Activated CD4-positive, alpha-beta T cell treated with anti-CD3 and anti-CD28 coated beads, Interleukin-2, amount 50 U/mL, for 1 hour (primary cell): ENCODE results near the gene SUPT3H.

Source experiments
- DNase-seq: peaks from one replicate; pipeline ENCODE4 v3.0.0-alpha.2; 2020

The SUPT3H gene

GRCh38 chr6:44983467-44984365 lies 394.0 kb downstream of the SUPT3H start:
- DNase-seq = no peak

GRCh38 chr6:44980841-44981240 lies 396.9 kb downstream of the SUPT3H start:
- no peak for DNase-seq

- no peak for DNase-seq
Measured at GRCh38 chr6:44976677-44977641, 400.8 kb downstream of the SUPT3H start.

- no peak for DNase-seq
Measured at GRCh38 chr6:44974511-44974910, 403.2 kb downstream of the SUPT3H start.

DNA sequence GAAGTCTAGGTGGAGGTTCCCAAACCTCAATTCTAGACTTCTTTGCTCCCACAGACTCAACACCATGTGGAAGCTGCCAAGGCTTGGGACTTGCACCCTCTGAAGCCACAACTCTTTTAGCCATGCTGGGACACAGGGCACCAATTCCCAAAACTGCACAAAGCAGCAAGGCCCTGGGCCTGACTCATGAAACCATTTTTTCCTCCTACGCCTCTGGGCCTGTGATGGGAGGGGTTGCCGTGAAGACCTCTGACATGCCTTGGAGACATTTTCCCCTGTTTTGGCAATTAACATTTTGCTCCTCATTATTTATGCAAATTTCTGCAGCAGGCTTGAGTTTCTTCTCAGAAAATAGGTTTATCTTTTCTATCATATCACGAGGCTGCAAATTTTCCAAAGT lies 405.0 kb downstream of the SUPT3H start:
- no peak for DNase-seq

DNA sequence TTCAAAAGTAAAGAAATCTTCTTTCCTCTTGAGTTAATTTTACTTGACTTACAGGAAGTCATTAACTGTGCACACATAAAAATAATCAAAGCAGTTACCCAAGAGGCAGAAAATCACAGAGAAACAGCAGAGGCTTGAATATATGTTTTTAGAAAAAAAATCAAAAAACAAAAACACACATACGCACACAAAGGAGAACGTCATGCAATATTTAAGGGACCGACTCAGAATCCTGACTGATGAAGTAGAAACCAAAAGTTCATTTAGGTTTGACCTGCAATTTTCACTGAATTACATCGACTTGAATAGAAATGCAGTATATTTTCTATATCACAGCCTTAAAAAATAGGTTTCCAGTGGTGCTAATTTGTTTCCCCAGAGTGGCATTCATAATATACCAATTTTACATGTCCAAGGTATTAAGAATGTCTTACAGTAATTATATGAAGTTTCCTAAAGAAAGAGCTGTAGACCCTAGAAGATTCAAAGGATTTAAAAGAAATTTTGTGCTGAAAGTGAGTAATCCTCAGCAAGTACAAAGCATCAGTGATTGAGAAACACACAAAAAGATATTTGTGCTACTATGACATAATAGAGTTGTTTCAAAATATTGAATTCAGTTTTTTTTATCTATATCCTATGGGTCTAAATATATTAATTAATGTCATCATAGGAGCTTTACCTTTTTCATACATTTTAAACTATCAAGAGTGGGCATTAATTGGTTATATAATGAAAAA lies 408.1 kb downstream of the SUPT3H start:
- no peak for DNase-seq

GRCh38 chr6:44967481-44967880 lies 410.3 kb downstream of the SUPT3H start:
- no peak for DNase-seq

GRCh38 chr6:44966449-44967092 lies 411.2 kb downstream of the SUPT3H start:
- DNase-seq = no peak

GRCh38 chr6:44965708-44966107 lies 412.0 kb downstream of the SUPT3H start:
- no peak for DNase-seq

- no peak for DNase-seq
Measured at GRCh38 chr6:44960898-44961297, 416.8 kb downstream of the SUPT3H start.

DNA sequence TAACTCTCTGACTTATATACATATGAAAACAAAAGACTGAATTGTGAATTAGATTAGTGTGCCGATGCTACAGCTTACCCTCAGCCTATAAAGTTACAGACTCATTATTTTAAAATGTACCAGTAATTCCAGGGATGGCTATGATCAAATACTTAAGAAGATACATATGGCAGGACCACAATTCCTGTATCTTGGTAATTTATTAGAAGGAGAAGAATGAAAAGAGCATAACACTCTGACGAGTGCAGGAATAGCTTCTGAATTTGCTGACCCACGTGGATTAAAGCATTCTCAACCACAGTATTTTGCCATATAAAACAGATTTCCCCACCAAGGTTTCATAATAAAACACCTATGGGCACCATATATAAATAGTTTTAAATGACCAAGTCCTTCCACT lies 418.1 kb downstream of the SUPT3H start:
- no peak for DNase-seq

- DNase-seq = no peak
Measured at GRCh38 chr6:44957156-44957555, 420.6 kb downstream of the SUPT3H start.

- DNase-seq = no peak
Measured at GRCh38 chr6:44956396-44956795, 421.3 kb downstream of the SUPT3H start.

DNA sequence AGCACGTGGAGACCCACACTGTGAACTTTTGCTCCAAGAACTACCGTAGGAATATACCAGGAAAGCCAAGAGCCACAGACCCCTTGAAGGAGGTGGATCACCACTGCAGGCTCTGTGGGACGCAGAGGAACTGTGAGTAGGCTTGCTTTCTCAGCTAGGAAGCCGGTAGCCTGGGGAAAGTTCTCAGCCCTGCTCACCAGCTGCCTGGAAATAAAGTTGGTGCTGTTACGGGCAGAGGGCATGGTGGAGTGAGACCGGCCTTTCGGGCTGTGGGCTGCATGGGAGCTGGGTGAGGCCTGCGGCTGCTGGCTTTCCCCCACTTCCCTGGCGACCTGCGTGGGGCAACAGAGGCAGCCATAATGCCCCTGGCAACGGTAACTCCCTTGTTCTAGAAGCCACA lies 422.6 kb downstream of the SUPT3H start:
- no peak for DNase-seq

DNA sequence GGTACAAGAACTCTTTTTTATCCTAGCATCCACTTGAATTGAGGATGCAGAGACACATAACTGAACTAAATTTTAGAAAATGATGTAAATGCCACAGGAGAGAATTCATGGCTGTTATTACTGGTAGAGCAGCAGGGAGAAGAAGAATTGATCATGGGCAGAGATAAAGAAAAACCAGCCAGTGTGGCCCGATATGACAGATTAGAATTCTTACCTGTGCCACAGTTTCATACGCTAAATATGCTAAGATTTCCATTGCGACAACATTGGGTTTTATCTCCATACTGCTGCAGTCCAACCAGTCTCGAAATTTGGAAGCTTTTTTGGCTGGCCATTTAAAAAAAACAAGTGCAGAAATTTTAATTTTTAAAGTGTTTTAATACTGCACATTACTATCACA lies 423.5 kb downstream of the SUPT3H start:
- DNase-seq = no peak

DNA sequence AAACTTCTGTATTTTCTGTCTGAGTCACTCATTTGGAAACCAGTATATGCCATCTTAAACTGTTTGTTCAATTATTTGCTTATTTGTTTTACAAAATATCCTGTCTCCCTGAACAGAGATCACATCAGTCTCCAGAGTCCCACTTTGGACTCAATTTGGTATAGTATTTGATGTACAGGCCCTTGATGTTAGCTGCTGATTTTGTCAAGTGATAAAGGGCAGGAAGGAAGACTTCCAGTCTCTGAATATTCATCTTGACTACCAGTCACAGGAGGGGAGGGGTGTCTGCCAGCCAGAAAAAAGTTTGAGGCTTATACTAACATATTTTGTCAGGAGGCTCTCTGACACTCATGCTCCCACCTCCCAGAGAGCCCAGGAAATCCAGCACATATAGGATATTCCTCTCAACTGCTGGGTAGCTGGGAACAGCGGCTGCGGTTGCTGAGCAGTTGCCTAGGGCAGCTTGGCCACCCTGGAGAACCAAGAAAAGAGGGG lies 426.4 kb downstream of the SUPT3H start:
- DNase-seq = no peak

GRCh38 chr6:44949596-44950201 lies 428.0 kb downstream of the SUPT3H start:
- no peak for DNase-seq

DNA sequence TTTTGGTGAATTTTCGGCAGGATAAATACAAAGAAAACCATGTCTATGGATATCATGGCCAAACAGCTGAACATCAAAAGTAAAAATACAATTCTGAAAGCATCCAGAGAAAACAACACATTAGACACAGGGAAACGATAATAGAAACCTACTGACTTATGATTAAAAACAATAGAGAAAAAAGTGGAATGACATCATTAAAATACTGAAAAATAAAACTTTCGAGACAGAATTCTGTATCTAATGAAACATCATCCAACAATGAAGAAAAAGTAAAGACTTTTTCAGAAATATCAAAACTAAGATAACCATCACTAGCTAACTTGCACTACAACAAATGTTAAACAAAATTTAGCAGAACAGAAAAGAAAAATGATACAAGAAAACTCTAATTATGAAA lies 434.2 kb downstream of the SUPT3H start:
- DNase-seq = no peak

DNA sequence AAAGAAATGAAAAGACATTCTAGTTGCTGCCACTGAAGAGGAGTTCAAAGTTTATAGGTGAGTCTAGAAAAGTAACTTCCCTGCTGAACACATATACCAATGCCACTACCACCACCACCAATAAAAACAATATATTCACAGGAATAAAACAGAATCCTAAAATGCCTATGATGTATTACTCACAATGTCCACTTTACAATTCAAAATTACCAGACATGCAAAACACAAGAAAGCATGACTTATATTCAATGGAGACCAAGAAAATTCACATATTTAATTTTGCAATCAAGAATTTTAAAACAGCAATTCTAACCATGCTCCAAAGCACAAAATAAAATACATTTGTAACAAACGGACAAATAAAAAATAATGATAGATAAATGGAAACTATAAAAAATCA lies 434.9 kb downstream of the SUPT3H start:
- DNase-seq = no peak

- DNase-seq = no peak
Measured at GRCh38 chr6:44942201-44942600, 435.5 kb downstream of the SUPT3H start.

DNA sequence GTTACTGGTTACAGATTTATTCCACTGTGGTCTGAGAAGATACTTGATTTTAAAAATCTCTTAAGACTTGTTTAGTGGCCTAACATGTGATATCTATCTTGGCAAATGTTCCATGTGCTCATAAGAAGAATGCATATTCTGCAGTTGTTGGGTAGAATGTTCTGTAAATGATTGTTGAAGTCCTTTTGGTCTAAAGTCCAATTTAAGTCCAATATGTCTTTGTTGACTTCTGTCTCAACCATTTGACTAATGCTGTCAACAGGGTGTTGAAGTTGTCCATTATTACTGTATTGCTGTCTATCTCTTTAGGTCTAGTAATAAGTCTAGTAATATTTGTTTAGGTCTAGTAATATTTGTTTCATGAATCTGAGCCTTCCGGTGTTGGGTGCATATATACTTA lies 437.4 kb downstream of the SUPT3H start:
- no peak for DNase-seq
